ENCODE measurements around the gene METTL2B. TPM values are rescaled to one million over a fixed set of nuclear protein-coding genes. Genes with fewer than 3 reads are reported as not detected.

METTL2B gene
- total and polyA plus RNA-seq, 2 of the 13 experiments (the other 11 are each of a cell fraction or from before 2014, with no cell fraction given): 15.5 to 33.1 TPM

GRCh38 chr7:128434413-128435326, 41.9 kb upstream of the METTL2B start (continued):
- TF ChIP-seq DZIP1 (CRISPR knock-in tag; IDR thresholded peaks at IDR 0.05): no peak
- no peak for TF ChIP-seq ZBTB43 (CRISPR knock-in tag; conservative IDR thresholded peaks at IDR 0.05)
- no peak for TF ChIP-seq SP5 (CRISPR knock-in tag; IDR thresholded peaks at IDR 0.05; ENCODE audit: borderline replicate concordance, low read depth)
- TF ChIP-seq ZNF30 (CRISPR knock-in tag; IDR thresholded peaks at IDR 0.05): no peak
- TF ChIP-seq ZFP41 (CRISPR knock-in tag; IDR thresholded peaks at IDR 0.05; ENCODE audit: borderline replicate concordance): no peak
- no peak for TF ChIP-seq RBFOX2 (IDR thresholded peaks at IDR 0.05; ENCODE audit: low read depth, low read length)
- TF ChIP-seq ZNF772 (CRISPR knock-in tag; IDR thresholded peaks at IDR 0.05): no peak
- TF ChIP-seq SYNCRIP (IDR thresholded peaks at IDR 0.05; ENCODE audit: insufficient read depth, low read depth, low read length): no peak
- no peak for TF ChIP-seq CBX5 (CRISPR knock-in tag; IDR thresholded peaks at IDR 0.05; ENCODE audit: borderline replicate concordance)
- TF ChIP-seq MEF2D (CRISPR knock-in tag; IDR thresholded peaks at IDR 0.05): no peak
- peak; percentile 86 for TF ChIP-seq FOSL2 (CRISPR knock-in tag; IDR thresholded peaks at IDR 0.05)
- TF ChIP-seq SPEN (CRISPR knock-in tag; IDR thresholded peaks at IDR 0.05; ENCODE audit: low read depth): no peak
- TF ChIP-seq HMG20A (CRISPR knock-in tag; IDR thresholded peaks at IDR 0.05; ENCODE audit: borderline replicate concordance): peak; percentile 29; the same call in 1 of the 2 replicates
- TF ChIP-seq MAFF (IDR thresholded peaks at IDR 0.05; ENCODE audit: low read depth, low read length): peak; percentile 79
- no peak for TF ChIP-seq ATM (IDR thresholded peaks at IDR 0.05; ENCODE audit: borderline replicate concordance)
- TF ChIP-seq HHEX (CRISPR knock-in tag; IDR thresholded peaks at IDR 0.05): no peak
- TF ChIP-seq KLF6 (CRISPR knock-in tag; IDR thresholded peaks at IDR 0.05): no peak
- TF ChIP-seq FOSL1 (CRISPR knock-in tag; IDR thresholded peaks at IDR 0.05; ENCODE audit: borderline replicate concordance): peak; percentile 39; the same call in 1 of the 2 replicates
- no peak for TF ChIP-seq SP2 (CRISPR knock-in tag; IDR thresholded peaks at IDR 0.05)
- TF ChIP-seq ZHX2 (IDR thresholded peaks at IDR 0.05; ENCODE audit: low read depth): no peak
- no peak for TF ChIP-seq ZHX2 (CRISPR knock-in tag; IDR thresholded peaks at IDR 0.05; ENCODE audit: borderline replicate concordance)
